Fibroblast of skin of scalp (primary cell): Measurements from ENCODE around the gene TMTC2.

Experiments used
- DNase-seq: peaks from one replicate; pipeline ENCODE4 v3.0.0-alpha.2; 2013

The TMTC2 gene

DNA sequence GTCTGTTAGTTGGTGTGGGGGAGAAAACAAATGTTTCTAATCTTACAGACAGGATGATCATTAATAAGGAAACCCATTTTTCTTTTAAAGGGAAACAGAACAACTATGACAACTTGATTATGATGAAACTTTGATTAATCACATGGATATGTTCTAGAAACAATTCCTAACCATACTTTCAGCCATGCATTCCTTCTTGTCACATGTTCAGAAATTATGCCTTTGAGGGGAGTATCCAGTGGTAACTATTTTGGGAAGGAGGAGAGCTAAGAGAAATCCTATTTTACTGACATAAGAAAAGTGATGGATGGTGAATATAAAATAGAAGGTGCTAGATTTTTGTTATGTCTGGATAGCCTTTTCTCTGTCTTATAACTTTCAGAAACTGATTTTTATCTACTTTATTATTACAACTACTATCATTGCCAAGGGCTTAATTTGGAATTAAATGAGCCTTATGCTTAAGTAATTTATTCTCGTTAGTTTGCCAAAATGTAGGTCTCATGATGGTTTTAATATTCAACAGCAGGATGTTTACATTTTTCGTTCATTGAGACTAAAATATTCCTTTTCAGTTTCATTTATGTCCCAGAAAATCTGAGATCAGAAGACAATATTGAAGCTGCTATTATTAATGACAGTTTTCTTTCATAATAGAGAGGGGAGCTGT lies 200.1 kb downstream of the TMTC2 start:
- DNase-seq: peak; percentile 33

DNA sequence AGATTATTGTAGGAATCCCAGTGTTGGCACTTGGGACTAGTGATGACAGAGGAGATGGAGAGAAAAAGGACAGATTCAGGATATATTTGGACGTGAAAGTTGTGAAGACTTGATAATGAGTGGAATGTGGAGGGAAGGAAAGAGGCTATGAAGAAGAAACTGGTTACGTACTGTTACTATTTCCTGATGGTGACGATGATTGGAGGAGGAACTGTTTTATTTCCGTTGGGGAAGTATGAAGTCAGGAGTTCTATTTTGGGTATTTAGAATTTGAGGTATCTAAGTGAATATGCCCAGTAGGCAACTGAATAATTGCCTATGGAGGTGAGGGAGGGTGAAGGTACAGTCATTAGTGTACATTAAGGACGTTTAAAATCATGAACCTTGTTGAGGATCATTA lies 207.2 kb downstream of the TMTC2 start:
- DNase-seq: no peak

- DNase-seq: no peak
Observed at GRCh38 chr12:82896277-82896676, 209.6 kb downstream of the TMTC2 start.

GRCh38 chr12:82896979-82897378 lies 210.3 kb downstream of the TMTC2 start:
- no peak for DNase-seq

- no peak for DNase-seq
Observed at GRCh38 chr12:82898441-82898840, 211.7 kb downstream of the TMTC2 start.

- DNase-seq: peak; percentile 8
Observed at GRCh38 chr12:82904219-82904790, 217.6 kb downstream of the TMTC2 start.

DNA sequence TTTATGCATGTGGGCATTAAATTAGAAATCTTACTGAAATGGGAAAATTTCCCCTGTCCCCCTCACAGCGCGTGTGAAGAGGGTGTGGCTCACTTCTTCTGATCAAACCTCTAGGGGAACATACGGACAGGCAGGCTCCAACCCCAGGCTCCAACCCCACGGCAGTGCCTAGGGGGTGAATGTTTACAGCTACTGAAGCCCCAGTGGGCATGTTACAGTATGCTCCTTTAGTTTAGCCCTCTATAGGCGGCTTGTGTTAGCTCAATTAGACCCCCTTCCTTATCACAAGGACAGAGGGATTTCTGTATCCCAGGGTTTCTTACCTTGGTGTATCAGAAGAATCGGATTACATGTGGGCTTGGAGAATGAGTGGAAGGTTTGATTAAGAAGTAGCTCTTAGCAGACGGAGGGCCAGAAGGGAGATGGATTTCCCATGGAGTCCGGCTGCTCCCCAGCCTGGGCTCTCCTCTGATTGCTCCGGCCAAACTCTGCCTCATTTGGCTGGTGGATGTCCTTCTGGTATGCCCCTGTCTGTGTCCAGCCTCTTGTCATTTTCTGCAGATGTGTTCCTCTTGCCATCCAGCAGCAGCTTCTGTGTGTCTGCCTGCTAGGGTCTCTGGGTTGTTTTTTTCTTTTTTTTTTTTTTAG lies 223.7 kb downstream of the TMTC2 start:
- DNase-seq: no peak

GRCh38 chr12:82912406-82912805 lies 225.7 kb downstream of the TMTC2 start:
- DNase-seq: peak; percentile 3

- DNase-seq: no peak
Observed at GRCh38 chr12:82919388-82920054, 232.8 kb downstream of the TMTC2 start.

DNA sequence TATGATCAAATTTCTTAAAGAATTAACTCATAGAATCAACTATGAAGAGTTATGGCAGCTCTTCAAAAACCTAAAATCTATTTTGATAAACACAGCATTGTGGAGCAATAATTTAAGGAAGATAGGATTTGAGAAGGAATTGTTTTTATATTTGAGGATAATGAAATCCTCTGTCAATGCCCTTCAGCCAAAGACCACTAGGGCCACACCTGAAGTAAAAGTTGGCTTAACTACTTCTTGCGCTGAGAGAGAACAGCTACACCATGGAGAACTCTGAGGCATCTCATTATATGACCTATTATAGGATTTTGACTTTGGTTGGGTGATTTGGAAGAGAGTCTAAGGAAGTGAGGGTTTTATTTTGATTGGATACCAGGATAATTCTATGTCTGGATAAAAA lies 237.2 kb downstream of the TMTC2 start:
- DNase-seq: no peak

GRCh38 chr12:82926630-82927029 lies 239.9 kb downstream of the TMTC2 start:
- DNase-seq: no peak

GRCh38 chr12:82930301-82930700 lies 243.6 kb downstream of the TMTC2 start:
- no peak for DNase-seq

- DNase-seq: no peak
Observed at GRCh38 chr12:82931349-82932116, 244.8 kb downstream of the TMTC2 start.

DNA sequence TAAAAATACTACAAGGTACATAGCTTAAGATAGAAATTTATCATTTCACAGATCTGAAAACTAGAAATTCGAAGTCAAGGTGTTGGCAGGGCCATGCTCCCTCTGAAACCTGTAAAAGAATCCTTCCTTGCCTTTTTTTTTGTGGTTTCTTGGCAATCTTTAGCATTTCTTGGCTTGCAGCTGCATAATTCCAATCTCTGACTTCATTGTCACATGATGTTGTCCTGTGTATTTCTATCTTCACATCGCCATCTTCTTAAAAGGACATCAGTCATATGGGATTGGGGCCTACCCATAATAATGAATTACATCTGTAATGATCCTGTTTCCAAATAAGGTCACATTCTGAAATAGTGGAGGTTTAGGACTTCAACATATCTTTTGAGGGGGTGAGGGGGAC lies 250.4 kb downstream of the TMTC2 start:
- DNase-seq: peak; percentile 12

GRCh38 chr12:82942521-82942920 lies 255.8 kb downstream of the TMTC2 start:
- DNase-seq: peak; percentile 52

GRCh38 chr12:82942991-82943401 lies 256.3 kb downstream of the TMTC2 start:
- DNase-seq: no peak

DNA sequence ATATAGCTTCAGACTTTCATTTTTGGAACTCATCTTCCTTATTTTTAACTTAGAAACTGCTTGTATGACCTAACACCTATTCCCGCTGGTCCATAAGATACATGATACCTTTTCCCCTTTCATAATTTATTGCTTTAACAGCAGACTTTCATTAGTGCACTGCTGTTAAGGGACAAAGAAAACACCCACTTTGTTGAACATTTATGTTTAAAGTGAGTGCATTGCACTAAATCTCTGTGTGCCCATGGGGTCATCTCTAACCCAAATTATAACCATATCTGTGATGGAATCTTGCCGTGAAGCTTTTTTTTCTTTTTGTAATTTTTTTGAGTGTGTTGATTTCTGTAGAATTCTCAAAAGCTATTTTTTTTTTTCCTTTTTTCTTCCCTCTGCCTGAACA lies 261.8 kb downstream of the TMTC2 start:
- no peak for DNase-seq

DNA sequence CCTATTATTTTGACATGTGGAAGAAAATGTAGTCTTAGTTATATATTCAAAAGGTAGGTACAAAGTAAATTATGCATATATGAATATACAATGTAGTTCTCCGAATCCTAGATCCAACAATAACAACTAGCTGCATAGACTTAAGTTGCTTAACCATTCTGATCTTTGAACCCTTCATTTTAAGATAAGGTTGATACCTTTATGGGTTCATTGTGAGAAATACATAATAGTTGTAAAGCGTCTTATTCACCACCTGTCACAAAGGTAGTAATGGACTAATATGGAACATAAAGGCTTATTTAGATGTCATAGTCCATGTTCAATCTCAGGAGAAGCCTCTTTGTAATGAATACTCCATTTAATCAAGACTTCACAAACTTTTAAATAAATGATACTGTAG lies 263.6 kb downstream of the TMTC2 start:
- no peak for DNase-seq

DNA sequence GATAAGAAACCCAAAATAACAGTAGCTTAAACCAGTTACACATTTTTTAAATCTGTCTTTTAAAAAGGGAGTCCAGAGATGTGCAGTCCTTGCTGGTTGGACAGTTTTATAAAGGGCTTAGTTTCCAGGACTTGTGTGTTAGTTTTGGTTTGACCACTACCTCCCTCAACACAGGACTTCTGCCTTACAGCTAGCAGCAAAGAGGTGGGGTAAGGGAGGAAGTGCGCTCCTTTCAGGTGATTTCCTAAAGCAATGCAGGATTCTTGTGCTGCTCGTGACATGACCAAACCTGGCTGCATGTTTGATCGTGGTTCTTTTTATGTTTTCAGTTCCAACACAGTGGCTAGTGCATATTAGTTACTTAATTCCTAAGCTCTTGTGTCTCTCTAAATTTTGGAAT lies 266.2 kb downstream of the TMTC2 start:
- no peak for DNase-seq

DNA sequence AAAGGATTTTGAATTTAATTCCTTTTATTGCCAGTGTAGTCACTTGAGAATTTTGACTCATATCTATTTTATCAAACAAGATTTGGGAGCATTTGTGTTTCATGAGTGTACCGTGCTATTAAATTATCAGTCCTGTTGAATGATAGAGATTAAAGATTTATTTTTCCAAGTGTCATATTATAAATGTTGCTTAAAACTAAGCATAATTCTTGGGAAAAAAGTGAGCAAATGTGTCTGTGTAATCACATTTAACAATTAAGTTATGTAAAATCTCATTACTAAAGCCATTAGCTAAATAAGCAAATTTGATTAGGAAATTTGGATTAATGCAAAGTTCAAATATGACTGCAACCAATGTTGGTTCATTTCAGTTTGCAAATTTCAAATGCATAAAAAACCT lies 266.7 kb downstream of the TMTC2 start:
- no peak for DNase-seq

DNA sequence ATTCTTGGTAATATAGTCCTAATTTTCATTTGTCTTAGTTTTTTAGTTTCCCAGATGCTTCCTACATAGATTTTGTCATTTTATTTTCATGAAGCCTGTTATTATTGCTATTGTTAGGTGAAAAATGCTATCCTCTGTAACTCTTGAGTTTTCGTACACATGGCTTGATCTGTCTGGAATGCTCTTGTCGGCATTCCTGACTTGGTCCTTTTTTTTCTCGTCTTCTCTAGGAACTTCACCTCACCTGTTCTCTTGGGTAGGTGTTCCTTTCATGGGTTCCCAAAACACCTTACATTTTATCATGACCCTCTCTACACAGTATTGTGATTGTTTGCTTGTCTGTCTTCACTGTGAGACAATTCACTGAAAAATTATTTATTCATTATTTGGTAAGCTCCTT lies 267.4 kb downstream of the TMTC2 start:
- no peak for DNase-seq

GRCh38 chr12:82954572-82954971 lies 267.9 kb downstream of the TMTC2 start:
- no peak for DNase-seq

DNA sequence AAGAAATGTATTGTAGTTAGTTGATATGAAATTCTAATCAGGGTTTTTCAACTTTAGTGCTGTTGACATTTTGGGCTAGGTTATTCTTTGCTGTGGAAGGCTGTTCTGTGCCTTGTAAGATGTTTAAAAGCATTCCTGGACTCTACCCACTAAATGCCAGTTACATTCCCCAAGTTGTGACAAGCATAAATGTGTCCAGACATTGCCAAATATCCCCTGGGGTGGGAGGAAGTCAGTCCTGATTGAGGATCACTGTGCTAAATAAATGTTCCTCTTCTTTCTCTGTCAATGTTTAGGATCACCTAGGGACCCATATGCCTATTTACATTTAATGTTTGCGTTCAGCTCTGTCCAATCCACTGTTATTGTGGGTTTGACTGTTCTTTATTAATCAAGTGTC lies 268.3 kb downstream of the TMTC2 start:
- DNase-seq: peak; percentile 6
